IMR-90 (cell line): ENCODE results near the gene TTC27. TPM values are rescaled to one million over a fixed set of nuclear protein-coding genes. Genes with fewer than 3 reads are reported as not detected.

ENCODE experiments used
- ATAC-seq: fragments of 200-7000 bp; cut with Tn5 transposase; 2 replicates; pipeline ENCODE4 v1.9.1; 2020; ENCODE audit warnings: low read depth, mild to moderate bottlenecking, moderate library complexity
- BruUV-seq: library from RNA; stranded (reverse); fragments of 400-500 nt; replicated peaks from 2 replicates; lab custom pipeline; 2021; lab: Mats Ljungman, UMichigan
- CTCF ChIA-PET: fragments of 300-600 bp; formaldehyde crosslinking; extraction: SDS; loops from one replicate; lab custom pipeline; 2021; ENCODE audit warnings: antibody characterized with exemption; lab: Yijun Ruan, JAX
- POLR2A ChIA-PET: fragments of 300-600 bp; sonication (Branson Sonifier 250); formaldehyde crosslinking; loops from one replicate; lab custom pipeline; 2022; ENCODE audit warnings: antibody characterized with exemption; ENCODE audit not compliant: unreplicated experiment; lab: Charles Lee
- DNase-seq: peaks from one replicate; pipeline ENCODE4 v3.0.0; 2013
- H2AFZ ChIP-seq: replicated peaks from 2 replicates; pipeline ENCODE3; 2013; ENCODE audit warnings: low read length, mild to moderate bottlenecking; ENCODE audit not compliant: poor library complexity
- H2AK5ac ChIP-seq: 2 replicates; pipeline ENCODE4 v1.6.1; 2013; ENCODE audit warnings: low read depth, low read length, inconsistent platforms
- H2AK9ac ChIP-seq: replicated peaks from 2 replicates; pipeline ENCODE3; 2013; ENCODE audit warnings: mild to moderate bottlenecking, low read depth, low read length, moderate library complexity; ENCODE audit not compliant: poor library complexity
- H2BK120ac ChIP-seq: 2 replicates; pipeline ENCODE4 v1.6.1; 2013; ENCODE audit warnings: low read depth, low read length, inconsistent platforms
- H2BK15ac ChIP-seq: 3 replicates; pipeline ENCODE4 v1.6.1; 2013; ENCODE audit warnings: low read depth, low read length, inconsistent platforms
- H2BK20ac ChIP-seq: 2 replicates; pipeline ENCODE4 v1.6.1; 2013; ENCODE audit warnings: low read depth, mild to moderate bottlenecking, inconsistent platforms, low read length, moderate library complexity
- H2BK5ac ChIP-seq: 2 replicates; pipeline ENCODE4 v1.6.1; 2013; ENCODE audit warnings: mild to moderate bottlenecking, low read depth, low read length, inconsistent platforms; ENCODE audit not compliant: poor library complexity, severe bottlenecking
- H3K14ac ChIP-seq: replicated peaks from 2 replicates; pipeline ENCODE4 v1.6.1; 2013; ENCODE audit warnings: low read depth, low read length, inconsistent platforms
- H3K18ac ChIP-seq: 2 replicates; pipeline ENCODE4 v1.6.1; 2013; ENCODE audit warnings: low read depth, low read length, control low read depth
- H3K23ac ChIP-seq: 2 replicates; pipeline ENCODE4 v1.6.1; 2013; ENCODE audit warnings: low read depth, low read length, inconsistent platforms
- H3K27ac ChIP-seq: 2 replicates; pipeline ENCODE4 v1.5.1; 2013; ENCODE audit warnings: mild to moderate bottlenecking, control low read depth, low read length; ENCODE audit not compliant: insufficient read depth
- H3K27me3 ChIP-seq: 2 replicates; pipeline ENCODE4 v1.6.1; 2013; ENCODE audit warnings: low read length; ENCODE audit not compliant: control insufficient read depth, insufficient read depth
- H3K36me3 ChIP-seq: 2 replicates; pipeline ENCODE4 v1.6.1; 2013; ENCODE audit warnings: low read length, mixed read lengths; ENCODE audit not compliant: control insufficient read depth, insufficient read depth
- H3K4ac ChIP-seq: 2 replicates; pipeline ENCODE4 v1.6.1; 2013; ENCODE audit warnings: low read depth, low read length, inconsistent platforms
- H3K4me1 ChIP-seq: 2 replicates; pipeline ENCODE4 v1.6.1; 2013; ENCODE audit warnings: low read length, mixed read lengths; ENCODE audit not compliant: control insufficient read depth, insufficient read depth
- H3K4me2 ChIP-seq: 2 replicates; pipeline ENCODE4 v1.6.1; 2013; ENCODE audit warnings: low read depth, mild to moderate bottlenecking, control low read depth, low read length, moderate library complexity
- H3K4me3 ChIP-seq: 2 replicates; pipeline ENCODE4 v1.5.1; 2013; ENCODE audit warnings: low read depth, mild to moderate bottlenecking, control low read depth, low read length, moderate library complexity; ENCODE audit not compliant: insufficient read depth
- H3K56ac ChIP-seq: 2 replicates; pipeline ENCODE4 v1.6.1; 2013; ENCODE audit warnings: low read length, inconsistent platforms; ENCODE audit not compliant: insufficient read depth; ENCODE audit errors: extremely low read depth
- H3K79me1 ChIP-seq, 2 experiments: 2 replicates each; pipeline ENCODE4 v1.6.1; 2013; ENCODE audit warnings: low read length in 2 of 2, inconsistent platforms in 1 of 2, low read depth in 1 of 2
- H3K9ac ChIP-seq: 2 replicates; pipeline ENCODE4 v1.6.1; 2013; ENCODE audit warnings: low read depth, low read length, control low read depth
- H3K9me1 ChIP-seq: 2 replicates; pipeline ENCODE4 v1.6.1; 2013; ENCODE audit warnings: low read length, inconsistent platforms; ENCODE audit not compliant: insufficient read depth
- H3K9me3 ChIP-seq: 2 replicates; pipeline ENCODE4 v1.6.1; 2013; ENCODE audit warnings: low read length; ENCODE audit not compliant: control insufficient read depth, insufficient read depth
- H4K20me1 ChIP-seq: 2 replicates; pipeline ENCODE4 v1.6.1; 2013; ENCODE audit warnings: low read length, inconsistent platforms; ENCODE audit not compliant: insufficient read depth
- H4K5ac ChIP-seq: 2 replicates; pipeline ENCODE4 v1.6.1; 2013; ENCODE audit warnings: mild to moderate bottlenecking, low read depth, low read length, control low read depth
- H4K8ac ChIP-seq, 2 experiments: 2 replicates each; pipeline ENCODE4 v1.6.1; 2013; ENCODE audit warnings: low read depth in 2 of 2, low read length in 2 of 2, control low read depth in 1 of 2, inconsistent platforms in 1 of 2
- H4K91ac ChIP-seq: 2 replicates; pipeline ENCODE4 v1.6.1; 2013; ENCODE audit warnings: low read depth, low read length, inconsistent platforms; ENCODE audit not compliant: insufficient read depth
- BHLHE40 ChIP-seq: fragments of 150-350 bp; IDR thresholded peaks from 2 replicates; pipeline ENCODE4 v1.6.1; 2016; ENCODE audit warnings: mild to moderate bottlenecking, low read depth, low read length
- CEBPB ChIP-seq: IDR thresholded peaks from 2 replicates; pipeline ENCODE4 v1.6.1; 2012; ENCODE audit warnings: low read depth, low read length, improper control_type of control experiment
- CHD1 ChIP-seq: IDR thresholded peaks from 2 replicates; pipeline ENCODE4 v1.6.1; 2012; ENCODE audit warnings: low read depth, low read length, improper control_type of control experiment
- FOS ChIP-seq: fragments of 150-350 bp; IDR thresholded peaks from 2 replicates; pipeline ENCODE4 v1.6.1; 2016; ENCODE audit warnings: low read depth, low read length
- MAFK ChIP-seq: IDR thresholded peaks from 2 replicates; pipeline ENCODE4 v1.6.1; 2012; ENCODE audit warnings: low read depth, low read length, improper control_type of control experiment
- MAZ ChIP-seq: IDR thresholded peaks from 2 replicates; pipeline ENCODE4 v1.6.1; 2012; ENCODE audit warnings: low read depth, mild to moderate bottlenecking, low read length, improper control_type of control experiment, moderate library complexity, borderline replicate concordance
- MXI1 ChIP-seq: IDR thresholded peaks from 2 replicates; pipeline ENCODE4 v1.6.1; 2012; ENCODE audit warnings: low read depth, mild to moderate bottlenecking, low read length, moderate library complexity, borderline replicate concordance
- NFE2L2 ChIP-seq: fragments of 150-350 bp; IDR thresholded peaks from 2 replicates; pipeline ENCODE4 v1.6.1; 2016; ENCODE audit warnings: low read depth, mild to moderate bottlenecking, low read length
- POLR2A ChIP-seq: IDR thresholded peaks from 2 replicates; pipeline ENCODE4 v1.6.1; 2012; ENCODE audit warnings: mild to moderate bottlenecking, low read depth, low read length
- RAD21 ChIP-seq: IDR thresholded peaks from 2 replicates; pipeline ENCODE4 v1.6.1; 2012; ENCODE audit warnings: low read length, improper control_type of control experiment
- RCOR1 ChIP-seq: IDR thresholded peaks from 2 replicates; pipeline ENCODE4 v1.6.1; 2012; ENCODE audit warnings: mild to moderate bottlenecking, low read length, improper control_type of control experiment; ENCODE audit not compliant: insufficient replicate concordance
- RFX5 ChIP-seq: IDR thresholded peaks from 2 replicates; pipeline ENCODE4 v1.8.0; 2012; ENCODE audit warnings: low read depth, mild to moderate bottlenecking, low read length, moderate library complexity
- SMC3 ChIP-seq: fragments of 150-350 bp; IDR thresholded peaks from 2 replicates; pipeline ENCODE4 v1.6.1; 2016; ENCODE audit warnings: low read depth, mild to moderate bottlenecking, antibody characterized with exemption, low read length, moderate library complexity
- WGBS, 2 experiments: methylation state at CpG; one replicate each; pipeline versions ENCODE4 v1.1.5 to v1.1.7; 2013; ENCODE audit warnings: missing lambda C conversion rate in 2 of 2; ENCODE audit not compliant: insufficient read length in 1 of 2; ENCODE audit errors: extremely low coverage in 2 of 2; 5-methylcytosine and 5-hydroxymethylcytosine counted together
- dilution Hi-C: fragments of 300-500 bp; cut with HindIII; formaldehyde crosslinking; loops from one replicate; pipeline ENCODE4 v1.14.3; 2018; ENCODE audit warnings: low sequenced_read_pairs; ENCODE audit not compliant: unreplicated experiment
- in situ Hi-C: fragments of 300-500 bp; cut with MboI; formaldehyde crosslinking; loops from 3 replicates; pipeline ENCODE4 v1.14.3; 2019; ENCODE audit warnings: low sequenced_read_pairs, inconsistent platforms, mixed read lengths
- intact Hi-C: fragments of 100-400 bp; cut with micrococcal nuclease; formaldehyde crosslinking; loops from 2 replicates; pipeline ENCODE4 v1.10.0; 2022
- polyA plus RNA-seq, 3 experiments: library from polyadenylated mRNA; depleted of rRNA; stranded (reverse); fragments of >200 nt; gene quantifications; 2 replicates each; pipeline ENCODE4 v1.2.3, GENCODE V29; 2012; ENCODE audit warnings: low replicate concordance in 1 of 3
- total RNA-seq: library from RNA; depleted of rRNA; stranded (reverse); fragments of >200 nt; gene quantifications from 2 replicates; pipeline ENCODE4 v1.2.3, GENCODE V29; 2012
- TF ChIP-seq, protein P1 (sequence below): conservative IDR thresholded peaks from 2 replicates; pipeline ENCODE4 v1.5.1; 2012; ENCODE audit warnings: mild to moderate bottlenecking, low read depth, low read length, improper control_type of control experiment
- TF ChIP-seq, protein P2 (sequence below): fragments of 150-350 bp; IDR thresholded peaks from 2 replicates; pipeline ENCODE4 v1.6.1; 2017; ENCODE audit warnings: mild to moderate bottlenecking, antibody characterized with exemption, low read length, low read depth

Gene TTC27
- total and polyA plus RNA-seq, 2 of the 4 experiments (the other 2 are of a cell fraction) = 12.7 to 30.5 TPM

DNA sequence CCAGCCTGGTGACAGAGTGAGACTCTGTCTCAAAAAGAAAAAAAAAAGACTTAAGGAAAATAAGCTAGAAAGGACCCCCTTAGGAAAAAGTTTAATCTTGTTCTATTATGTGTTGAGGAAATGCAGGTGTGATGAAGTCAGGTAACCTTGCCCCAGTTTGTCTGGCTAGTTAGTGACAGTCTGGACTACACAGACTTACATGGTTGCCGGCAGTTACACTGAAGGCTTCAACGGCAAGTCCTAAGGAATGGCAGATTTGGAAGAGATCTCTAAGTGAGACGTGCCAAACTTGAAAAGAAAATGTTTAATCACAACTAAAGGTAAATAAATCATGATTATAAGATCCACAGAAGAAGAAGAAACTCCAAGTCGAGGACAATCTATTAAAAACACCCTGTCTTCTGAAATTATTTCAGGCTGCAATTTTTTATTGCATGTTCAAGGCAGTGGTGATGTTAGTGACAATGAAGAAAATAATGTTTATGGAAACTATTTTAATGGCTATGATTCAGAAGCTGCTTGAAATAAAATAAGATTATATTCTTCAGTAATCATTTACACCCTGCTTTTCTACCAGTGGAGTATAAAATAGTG, 84.2 kb downstream of the TTC27 start:
- intact Hi-C loops (no loop called here), dilution Hi-C loops (no loop called here), in situ Hi-C loops (no loop called here)
- ChIA-PET POLR2A (no interaction called here), CTCF (interaction anchor here (0.6 to 1.0 kb wide), 2 partner anchors 15 to 361 kb away, joined by 3 to 6 read pairs; no protein-coding TSS in a partner anchor)
- Histone ChIP-seq H3K4ac (peak overlapping the region; percentile 71; the same call in 1 of the 2 replicates), H3K27ac (no peak overlapping the region), H2AK5ac (peak overlapping the region; percentile 90; the same call in 1 of the 2 replicates), H2BK15ac (no peak overlapping the region; the same call in 2 of the 3 replicates), H3K79me1 (peaks cover 5 to 9% of the 10 kb centered on the region in 2 experiments; a peak in 3 of 4 replicates), H2BK5ac (no peak overlapping the region), H2BK20ac (no peak overlapping the region), H3K23ac (no peak overlapping the region), H4K8ac (no peak overlapping the region; a peak in 1 of 4 replicates), H4K5ac (no peak overlapping the region), H2BK120ac (0 out of 2 replicates have a peak overlapping the region, but pooled peaks have one; percentile 65), H3K9me1 (0 out of 2 replicates have a peak, but pooled peaks cover 3% of the 10 kb centered on the region), H2AFZ (no peak overlapping the region), H2AK9ac (no peak overlapping the region), H4K20me1 (no peaks in the 10 kb centered on the region), H3K9ac (no peak overlapping the region), H4K91ac (0 out of 2 replicates have a peak overlapping the region, but pooled peaks have one; percentile 49), H3K14ac (no peak overlapping the region), H3K4me3 (no peak overlapping the region), H3K27me3 (no peaks in the 10 kb centered on the region), H3K18ac (no peak overlapping the region), H3K36me3 (peaks cover 2% of the 10 kb centered on the region; the same call in 1 of the 2 replicates), H3K4me2 (no peak overlapping the region), H3K9me3 (no peaks in the 10 kb centered on the region), H3K56ac (no peak overlapping the region), H3K4me1 (peaks cover 3% of the 10 kb centered on the region)
- WGBS, 2 experiments = no CpG with 5 or more reads among the region's 4 CpGs
- BruUV-seq = no TSS peak
- DNase-seq (no peak), ATAC-seq (no peak)
- TF ChIP-seq CEBPB (no peak), RAD21 (no peak), FOS (no peak), BHLHE40 (no peak), RFX5 (no peak), MAFK (no peak), NFE2L2 (no peak), MXI1 (no peak), POLR2A (no peak), RCOR1 (no peak), MAZ (no peak), CHD1 (no peak), SMC3 (no peak)
- TF ChIP-seq, protein P1, sequence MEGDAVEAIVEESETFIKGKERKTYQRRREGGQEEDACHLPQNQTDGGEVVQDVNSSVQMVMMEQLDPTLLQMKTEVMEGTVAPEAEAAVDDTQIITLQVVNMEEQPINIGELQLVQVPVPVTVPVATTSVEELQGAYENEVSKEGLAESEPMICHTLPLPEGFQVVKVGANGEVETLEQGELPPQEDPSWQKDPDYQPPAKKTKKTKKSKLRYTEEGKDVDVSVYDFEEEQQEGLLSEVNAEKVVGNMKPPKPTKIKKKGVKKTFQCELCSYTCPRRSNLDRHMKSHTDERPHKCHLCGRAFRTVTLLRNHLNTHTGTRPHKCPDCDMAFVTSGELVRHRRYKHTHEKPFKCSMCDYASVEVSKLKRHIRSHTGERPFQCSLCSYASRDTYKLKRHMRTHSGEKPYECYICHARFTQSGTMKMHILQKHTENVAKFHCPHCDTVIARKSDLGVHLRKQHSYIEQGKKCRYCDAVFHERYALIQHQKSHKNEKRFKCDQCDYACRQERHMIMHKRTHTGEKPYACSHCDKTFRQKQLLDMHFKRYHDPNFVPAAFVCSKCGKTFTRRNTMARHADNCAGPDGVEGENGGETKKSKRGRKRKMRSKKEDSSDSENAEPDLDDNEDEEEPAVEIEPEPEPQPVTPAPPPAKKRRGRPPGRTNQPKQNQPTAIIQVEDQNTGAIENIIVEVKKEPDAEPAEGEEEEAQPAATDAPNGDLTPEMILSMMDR = no peak
- TF ChIP-seq, protein P2, sequence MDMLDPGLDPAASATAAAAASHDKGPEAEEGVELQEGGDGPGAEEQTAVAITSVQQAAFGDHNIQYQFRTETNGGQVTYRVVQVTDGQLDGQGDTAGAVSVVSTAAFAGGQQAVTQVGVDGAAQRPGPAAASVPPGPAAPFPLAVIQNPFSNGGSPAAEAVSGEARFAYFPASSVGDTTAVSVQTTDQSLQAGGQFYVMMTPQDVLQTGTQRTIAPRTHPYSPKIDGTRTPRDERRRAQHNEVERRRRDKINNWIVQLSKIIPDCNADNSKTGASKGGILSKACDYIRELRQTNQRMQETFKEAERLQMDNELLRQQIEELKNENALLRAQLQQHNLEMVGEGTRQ = no peak
